ENCODE data around the gene KPNA4. TPM values are rescaled to one million over a fixed set of nuclear protein-coding genes. Genes with fewer than 3 reads are reported as not detected.

The KPNA4 gene
- total RNA-seq, 1 donor from 2014 or later, result 24.8 TPM

GRCh38 chr3:160475153-160475552, 90.2 kb downstream of the KPNA4 start:
- DNase-seq (ENCODE audit: extremely low spot score in 2 of 2), result no peak
- no peaks in the 10 kb centered on the region for H3K27me3 ChIP-seq
- H3K36me3 ChIP-seq, result no peaks in the 10 kb centered on the region
- intact Hi-C loops (cut with DNase I), result no loop called here
- no peaks in the 10 kb centered on the region for H3K9me3 ChIP-seq
- H3K27ac ChIP-seq, result no peak overlapping the region
- no peaks in the 10 kb centered on the region for H3K4me1 ChIP-seq
- no peak for TF ChIP-seq CTCF (IDR thresholded peaks at IDR 0.05)
- no peak for TF ChIP-seq POLR2A (IDR thresholded peaks at IDR 0.05)
- TF ChIP-seq POLR2AphosphoS5 (IDR thresholded peaks at IDR 0.05; ENCODE audit: insufficient read depth in 1 of 2, low read depth in 1 of 2), result no peak
- no peak overlapping the region for H3K4me3 ChIP-seq

GRCh38 chr3:160474416-160474838, 90.9 kb downstream of the KPNA4 start:
- Histone ChIP-seq H3K4me3 (no peak overlapping the region), H3K9me3 (no peaks in the 10 kb centered on the region), H3K36me3 (no peaks in the 10 kb centered on the region), H3K4me1 (no peaks in the 10 kb centered on the region), H3K27me3 (no peaks in the 10 kb centered on the region), H3K27ac (no peak overlapping the region)
- intact Hi-C loops (cut with DNase I), result no loop called here
- no peak for TF ChIP-seq CTCF (IDR thresholded peaks at IDR 0.05)
- no peak for TF ChIP-seq POLR2A (IDR thresholded peaks at IDR 0.05)
- no peak for TF ChIP-seq POLR2AphosphoS5 (IDR thresholded peaks at IDR 0.05; ENCODE audit: insufficient read depth in 1 of 2, low read depth in 1 of 2)
- DNase-seq (ENCODE audit: extremely low spot score in 2 of 2), result no peak

- Histone ChIP-seq H3K4me1 (no peaks in the 10 kb centered on the region), H3K27me3 (no peaks in the 10 kb centered on the region), H3K9me3 (no peaks in the 10 kb centered on the region), H3K27ac (no peak overlapping the region), H3K4me3 (no peak overlapping the region), H3K36me3 (no peaks in the 10 kb centered on the region)
- TF ChIP-seq CTCF (IDR thresholded peaks at IDR 0.05) (no peak), POLR2AphosphoS5 (IDR thresholded peaks at IDR 0.05; ENCODE audit: insufficient read depth in 1 of 2, low read depth in 1 of 2) (no peak), POLR2A (IDR thresholded peaks at IDR 0.05) (no peak)
- no peak for DNase-seq (ENCODE audit: extremely low spot score in 2 of 2)
- intact Hi-C loops (cut with DNase I), result no loop called here
Measured at GRCh38 chr3:160473978-160474377, 91.4 kb downstream of the KPNA4 start.

- H3K27me3 ChIP-seq, result no peaks in the 10 kb centered on the region
Measured at GRCh38 chr3:160473221-160473620, 92.2 kb downstream of the KPNA4 start.

More at GRCh38 chr3:160473221-160473620, 92.2 kb downstream of the KPNA4 start:
- DNase-seq (ENCODE audit: extremely low spot score in 2 of 2), result no peak
- Histone ChIP-seq H3K36me3 (no peaks in the 10 kb centered on the region), H3K4me3 (no peak overlapping the region), H3K27ac (no peak overlapping the region), H3K9me3 (no peaks in the 10 kb centered on the region), H3K4me1 (no peaks in the 10 kb centered on the region)
- intact Hi-C loops (cut with DNase I), result no loop called here
- TF ChIP-seq POLR2AphosphoS5 (IDR thresholded peaks at IDR 0.05; ENCODE audit: insufficient read depth in 1 of 2, low read depth in 1 of 2), result no peak
- no peak for TF ChIP-seq POLR2A (IDR thresholded peaks at IDR 0.05)
- TF ChIP-seq CTCF (IDR thresholded peaks at IDR 0.05), result no peak
